NT2/D1 (cell line): ENCODE measurements around the gene IMPG2.

Experiments
- SUZ12 ChIP-seq: IDR thresholded peaks from 2 replicates; pipeline ENCODE4 v1.6.1; 2011; ENCODE audit not compliant: insufficient read length, insufficient read depth; ENCODE audit errors: extremely low read depth
- ZNF274 ChIP-seq: IDR thresholded peaks from 2 replicates; pipeline ENCODE4 v1.6.1; 2011; ENCODE audit warnings: mild to moderate bottlenecking, low read depth, low read length

DNA sequence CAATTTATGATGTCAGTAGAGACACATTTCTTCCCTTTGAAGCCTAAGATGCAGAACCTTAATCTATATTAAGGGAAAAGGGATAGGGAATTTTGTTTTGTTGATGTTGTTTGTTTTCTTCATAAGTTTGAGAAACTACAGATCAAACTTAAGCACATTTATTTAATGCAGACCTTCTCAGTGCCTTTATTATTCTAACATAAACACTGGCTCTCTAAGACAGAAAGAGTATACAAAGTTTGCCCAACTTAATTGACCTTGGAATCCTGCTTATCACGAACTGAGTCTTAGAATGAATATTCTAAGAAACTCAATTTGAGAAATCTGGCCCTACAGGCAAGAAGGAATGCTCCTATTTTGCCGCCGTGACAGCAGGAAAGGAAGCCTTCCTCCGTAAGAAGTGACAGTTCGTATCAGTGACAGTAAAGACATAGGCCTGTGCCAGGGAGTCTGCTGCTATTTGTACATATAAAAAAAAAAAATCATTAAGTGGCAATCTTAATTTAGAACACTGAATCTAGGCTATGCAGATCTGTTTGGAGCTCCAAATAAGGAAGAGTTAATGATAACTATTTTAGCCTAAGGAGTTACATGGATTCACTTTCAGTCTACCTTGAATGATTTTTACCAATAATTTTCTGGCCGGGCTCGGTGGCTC, 8.8 kb upstream of the IMPG2 start:
- TF ChIP-seq ZNF274, result no peak
- no peak for TF ChIP-seq SUZ12
